Neural cell (in vitro differentiated cells): ENCODE results near the gene NPR3.

Experiments used
- POLR2AphosphoS5 ChIP-seq: IDR thresholded peaks from 2 replicates; pipeline ENCODE4 v1.6.1; 2012
- TF ChIP-seq, protein P1 (sequence below): fragments of 450-650 bp; IDR thresholded peaks from 2 replicates; pipeline ENCODE4 v1.5.1; 2014; ENCODE audit warnings: antibody characterized with exemption, mild to moderate bottlenecking, moderate library complexity; ENCODE audit not compliant: poor library complexity, severe bottlenecking

DNA sequence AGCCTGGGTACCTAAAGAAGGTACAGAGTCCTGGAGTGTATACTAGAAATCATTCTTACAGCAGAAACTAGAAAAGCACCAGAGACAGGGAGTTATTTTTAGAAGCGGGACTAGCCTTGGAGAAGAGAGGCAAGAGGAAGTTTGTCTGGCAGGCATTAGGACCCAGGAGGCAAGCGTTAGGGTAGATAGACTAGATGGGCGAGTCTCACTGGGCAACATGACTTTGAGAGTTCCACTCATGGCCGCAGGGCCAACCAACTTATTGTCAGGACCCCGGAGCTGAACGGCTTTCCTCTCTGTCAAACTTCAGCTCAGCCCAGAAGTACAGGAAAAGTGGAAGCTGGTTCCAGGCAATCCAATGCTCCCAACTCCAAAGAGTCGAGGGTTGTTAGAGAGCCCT is 34.1 kb upstream of the NPR3 start:
- TF ChIP-seq, protein P1, sequence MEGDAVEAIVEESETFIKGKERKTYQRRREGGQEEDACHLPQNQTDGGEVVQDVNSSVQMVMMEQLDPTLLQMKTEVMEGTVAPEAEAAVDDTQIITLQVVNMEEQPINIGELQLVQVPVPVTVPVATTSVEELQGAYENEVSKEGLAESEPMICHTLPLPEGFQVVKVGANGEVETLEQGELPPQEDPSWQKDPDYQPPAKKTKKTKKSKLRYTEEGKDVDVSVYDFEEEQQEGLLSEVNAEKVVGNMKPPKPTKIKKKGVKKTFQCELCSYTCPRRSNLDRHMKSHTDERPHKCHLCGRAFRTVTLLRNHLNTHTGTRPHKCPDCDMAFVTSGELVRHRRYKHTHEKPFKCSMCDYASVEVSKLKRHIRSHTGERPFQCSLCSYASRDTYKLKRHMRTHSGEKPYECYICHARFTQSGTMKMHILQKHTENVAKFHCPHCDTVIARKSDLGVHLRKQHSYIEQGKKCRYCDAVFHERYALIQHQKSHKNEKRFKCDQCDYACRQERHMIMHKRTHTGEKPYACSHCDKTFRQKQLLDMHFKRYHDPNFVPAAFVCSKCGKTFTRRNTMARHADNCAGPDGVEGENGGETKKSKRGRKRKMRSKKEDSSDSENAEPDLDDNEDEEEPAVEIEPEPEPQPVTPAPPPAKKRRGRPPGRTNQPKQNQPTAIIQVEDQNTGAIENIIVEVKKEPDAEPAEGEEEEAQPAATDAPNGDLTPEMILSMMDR: no peak
- no peak for TF ChIP-seq POLR2AphosphoS5
